PFSK-1 (cell line): ENCODE data around the gene CHD9NB.

Source experiments
- FOXP2 ChIP-seq: optimal IDR thresholded peaks from 2 replicates; pipeline ENCODE3; 2011; ENCODE audit warnings: borderline replicate concordance, control low read depth, inconsistent platforms; ENCODE audit not compliant: insufficient read depth; ENCODE audit errors: extremely low read length, extremely low read depth
- POLR2AphosphoS5 ChIP-seq: IDR thresholded peaks from 2 replicates; pipeline ENCODE4 v1.6.1; 2012; ENCODE audit warnings: low read depth, mild to moderate bottlenecking, control low read depth, low read length, moderate library complexity
- SIN3A ChIP-seq: IDR thresholded peaks from 2 replicates; pipeline ENCODE4 v1.6.1; 2012; ENCODE audit warnings: mild to moderate bottlenecking, low read length, moderate library complexity, borderline replicate concordance; ENCODE audit not compliant: insufficient read depth
- TAF1 ChIP-seq: IDR thresholded peaks from 2 replicates; pipeline ENCODE4 v1.6.1; 2012; ENCODE audit warnings: low read length, control low read depth, borderline replicate concordance; ENCODE audit not compliant: insufficient read depth
- TF ChIP-seq, protein P1 (sequence below), 2 experiments: IDR thresholded peaks; 2 replicates each; pipeline versions ENCODE4 v1.6.1 to v1.8.0; 2011 to 2012; ENCODE audit warnings: low read depth in 2 of 2, low read length in 2 of 2, control low read depth in 1 of 2, inconsistent platforms in 1 of 2, mild to moderate bottlenecking in 1 of 2, moderate library complexity in 1 of 2; ENCODE audit not compliant: insufficient read depth in 1 of 2

The CHD9NB gene

GRCh38 chr16:53055541-53056391 is 3.1 kb upstream of the CHD9NB start:
- TF ChIP-seq POLR2AphosphoS5 (peak; percentile 43; the same call in 1 of the 2 replicates), FOXP2 (no peak), SIN3A (0 out of 2 replicates have a peak, but pooled peaks have one; percentile 21), TAF1 (peak; percentile 27; the same call in 1 of the 2 replicates)
- TF ChIP-seq, protein P1, sequence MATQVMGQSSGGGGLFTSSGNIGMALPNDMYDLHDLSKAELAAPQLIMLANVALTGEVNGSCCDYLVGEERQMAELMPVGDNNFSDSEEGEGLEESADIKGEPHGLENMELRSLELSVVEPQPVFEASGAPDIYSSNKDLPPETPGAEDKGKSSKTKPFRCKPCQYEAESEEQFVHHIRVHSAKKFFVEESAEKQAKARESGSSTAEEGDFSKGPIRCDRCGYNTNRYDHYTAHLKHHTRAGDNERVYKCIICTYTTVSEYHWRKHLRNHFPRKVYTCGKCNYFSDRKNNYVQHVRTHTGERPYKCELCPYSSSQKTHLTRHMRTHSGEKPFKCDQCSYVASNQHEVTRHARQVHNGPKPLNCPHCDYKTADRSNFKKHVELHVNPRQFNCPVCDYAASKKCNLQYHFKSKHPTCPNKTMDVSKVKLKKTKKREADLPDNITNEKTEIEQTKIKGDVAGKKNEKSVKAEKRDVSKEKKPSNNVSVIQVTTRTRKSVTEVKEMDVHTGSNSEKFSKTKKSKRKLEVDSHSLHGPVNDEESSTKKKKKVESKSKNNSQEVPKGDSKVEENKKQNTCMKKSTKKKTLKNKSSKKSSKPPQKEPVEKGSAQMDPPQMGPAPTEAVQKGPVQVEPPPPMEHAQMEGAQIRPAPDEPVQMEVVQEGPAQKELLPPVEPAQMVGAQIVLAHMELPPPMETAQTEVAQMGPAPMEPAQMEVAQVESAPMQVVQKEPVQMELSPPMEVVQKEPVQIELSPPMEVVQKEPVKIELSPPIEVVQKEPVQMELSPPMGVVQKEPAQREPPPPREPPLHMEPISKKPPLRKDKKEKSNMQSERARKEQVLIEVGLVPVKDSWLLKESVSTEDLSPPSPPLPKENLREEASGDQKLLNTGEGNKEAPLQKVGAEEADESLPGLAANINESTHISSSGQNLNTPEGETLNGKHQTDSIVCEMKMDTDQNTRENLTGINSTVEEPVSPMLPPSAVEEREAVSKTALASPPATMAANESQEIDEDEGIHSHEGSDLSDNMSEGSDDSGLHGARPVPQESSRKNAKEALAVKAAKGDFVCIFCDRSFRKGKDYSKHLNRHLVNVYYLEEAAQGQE (IDR thresholded peaks at IDR 0.05; ENCODE audit: insufficient read depth in 1 of 2, low read depth in 2 of 2, low read length in 2 of 2), result 0 out of 4 replicates have a peak, but pooled peaks of 1 of the 2 experiments have one; percentile 26

DNA sequence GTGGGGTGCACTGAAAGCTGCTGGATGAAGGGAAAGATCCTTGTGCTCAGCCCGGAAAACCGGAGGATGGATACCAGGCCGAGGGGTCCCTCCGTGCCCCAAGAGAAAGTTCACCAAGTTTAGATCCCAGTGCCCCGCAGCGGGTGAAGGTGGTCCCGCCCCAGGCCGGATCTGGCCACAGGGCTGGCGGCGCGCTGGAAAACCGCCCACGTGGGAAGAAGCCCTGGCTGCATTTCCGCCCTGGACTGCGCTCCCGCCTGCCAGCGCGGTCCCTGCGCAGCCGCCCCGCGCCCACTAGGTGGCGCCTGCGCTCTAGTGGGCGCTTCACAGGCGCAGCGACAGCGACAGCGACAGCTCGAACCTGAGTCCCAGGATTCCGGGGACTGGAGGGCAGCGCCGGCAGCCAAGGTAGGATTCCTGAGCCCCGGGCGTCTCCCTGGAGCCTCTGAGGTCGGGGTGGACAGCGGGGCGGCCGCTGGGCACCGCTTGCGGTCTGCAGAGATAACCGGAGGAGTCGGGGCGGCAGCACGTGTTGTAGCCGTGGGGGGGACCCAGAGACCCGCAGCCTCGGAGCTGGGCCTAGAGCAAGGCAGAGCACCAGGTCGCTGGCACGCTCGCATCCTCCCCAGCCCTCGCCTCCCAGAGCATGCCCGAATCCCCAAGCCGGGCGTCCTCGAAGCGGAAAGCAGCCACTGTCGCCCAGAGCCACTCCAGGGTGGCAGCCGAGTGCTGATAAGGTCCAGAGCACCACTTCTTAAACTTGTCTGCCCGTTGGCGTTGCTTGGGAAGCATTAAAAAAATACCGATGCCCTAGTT is 2.2 kb upstream of the CHD9NB start, which contains the start of gene CHD9:
Gene CHD9 (plus strand): TSS at position 322 of the 816 bp plus-strand sequence. CDS start 101,099 bp downstream, outside the sequence.
- TF ChIP-seq FOXP2 (peak; percentile 40), TAF1 (no peak)

DNA sequence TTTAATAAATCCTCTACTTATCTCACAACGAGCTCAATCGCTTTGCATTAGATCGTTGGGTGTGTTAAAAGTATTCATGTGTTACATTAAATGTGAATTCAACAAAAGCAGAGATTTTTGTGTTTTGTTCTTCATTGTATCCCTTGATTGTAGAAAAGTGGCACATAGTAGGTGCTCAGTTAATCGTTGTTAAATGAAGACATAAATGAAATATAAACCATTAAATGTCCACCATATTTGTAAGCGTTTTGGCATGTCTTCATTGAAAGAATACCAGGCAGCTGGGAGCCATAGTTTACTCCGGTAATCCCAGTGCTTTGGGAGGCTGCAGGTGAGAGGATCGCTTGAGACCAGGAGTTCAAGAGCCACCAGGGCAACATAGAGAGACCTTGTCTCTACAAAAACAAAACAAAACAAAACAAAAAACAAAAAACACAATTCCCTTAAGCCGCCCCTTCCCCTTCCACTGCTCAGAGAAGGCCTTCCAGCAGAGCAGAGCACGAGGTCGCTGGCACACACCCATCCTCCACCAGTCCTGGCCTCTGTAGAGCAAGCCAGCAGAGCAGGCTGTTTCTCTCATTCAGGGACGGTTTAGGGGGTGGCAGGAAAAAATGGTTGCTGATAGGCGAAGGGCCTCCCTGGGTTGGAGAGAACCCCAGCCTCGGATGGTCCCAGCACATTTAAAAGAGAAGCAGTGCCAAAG is 1.4 kb upstream of the CHD9NB start:
- no peak for TF ChIP-seq POLR2AphosphoS5
- no peak for TF ChIP-seq TAF1
- TF ChIP-seq FOXP2, result no peak
- TF ChIP-seq SIN3A, result no peak
- TF ChIP-seq, protein P1 (IDR thresholded peaks at IDR 0.05; ENCODE audit: insufficient read depth in 1 of 2, low read depth in 2 of 2, low read length in 2 of 2), result no peak

DNA sequence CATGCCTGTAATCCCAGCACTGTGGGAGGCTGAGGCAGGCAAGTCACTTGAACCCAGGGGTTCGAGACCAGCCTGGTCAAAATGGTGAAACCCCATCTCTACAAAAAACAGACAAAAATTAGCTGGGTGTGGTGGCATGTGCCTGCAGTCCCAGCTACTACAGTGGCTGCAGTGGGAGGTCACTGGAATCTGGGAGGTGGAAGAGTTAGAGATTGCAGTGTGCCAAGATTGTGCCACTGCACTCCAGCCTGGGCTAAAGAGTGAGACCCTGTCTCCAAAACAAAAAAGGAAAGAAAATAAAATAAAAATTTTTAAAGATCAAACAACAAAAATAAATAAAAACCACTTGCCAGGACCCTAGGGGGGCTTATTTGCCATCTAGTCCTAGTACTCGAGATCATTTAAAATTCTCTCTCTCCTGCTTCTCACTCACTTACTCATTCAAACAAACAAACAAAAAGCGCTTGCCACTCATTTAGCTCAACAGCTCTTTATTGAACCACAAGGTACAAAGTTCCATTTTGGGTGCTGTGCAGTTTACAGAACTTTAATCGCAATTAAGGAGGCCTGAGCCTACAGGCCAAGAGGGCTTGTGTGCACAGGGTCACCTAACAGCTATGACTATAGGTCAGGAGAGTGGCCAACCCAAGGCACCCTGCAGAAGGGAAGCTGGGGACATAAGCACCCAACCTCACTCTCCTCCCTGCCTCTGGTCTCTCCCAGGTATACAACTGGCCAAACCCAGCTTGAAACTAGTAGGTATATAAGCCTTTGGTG is 4.4 kb downstream of the CHD9NB start:
- TF ChIP-seq FOXP2, result no peak
- TF ChIP-seq SIN3A, result no peak
- TF ChIP-seq POLR2AphosphoS5, result no peak
- TF ChIP-seq, protein P1 (IDR thresholded peaks at IDR 0.05; ENCODE audit: insufficient read depth in 1 of 2, low read depth in 2 of 2, low read length in 2 of 2), result no peak
- TF ChIP-seq TAF1, result no peak
